Effector CD4-positive, alpha-beta T cell (primary cell): Measurements from ENCODE around the gene TTC7B.
"Not testable (repeated sequence)": the region's sequence is repeated elsewhere in the genome, so short reads cannot be mapped to it uniquely, and the experiment has no call there.

Source experiments
- DNase-seq: peaks from one replicate; pipeline ENCODE4 v3.0.0-alpha.2; 2020

TTC7B gene

GRCh38 chr14:90538095-90538494 is 278.1 kb downstream of the TTC7B start:
- DNase-seq, result no peak

- DNase-seq, result no peak
Observed at GRCh38 chr14:90536511-90537191, 279.6 kb downstream of the TTC7B start.

DNA sequence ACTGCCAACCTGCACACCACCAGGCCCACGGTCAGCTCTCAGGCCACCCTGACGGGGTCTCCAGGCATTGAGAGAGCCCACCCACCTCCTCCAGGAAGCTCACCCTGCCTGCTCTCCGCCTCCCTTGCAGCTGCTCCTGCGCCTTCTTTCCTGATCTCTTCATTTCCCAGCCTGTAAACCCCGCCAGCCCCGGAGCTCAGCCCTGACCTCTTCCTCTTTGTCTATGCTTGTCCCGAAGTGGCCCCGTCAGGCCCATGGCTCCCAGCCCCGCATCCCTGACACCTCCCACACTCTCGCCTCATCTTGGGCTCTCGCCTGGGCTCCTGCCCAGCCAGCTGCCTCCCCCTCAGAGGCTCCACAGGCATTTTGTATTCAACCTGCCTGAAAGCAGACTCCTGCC is 280.1 kb downstream of the TTC7B start:
- DNase-seq, result no peak

DNA sequence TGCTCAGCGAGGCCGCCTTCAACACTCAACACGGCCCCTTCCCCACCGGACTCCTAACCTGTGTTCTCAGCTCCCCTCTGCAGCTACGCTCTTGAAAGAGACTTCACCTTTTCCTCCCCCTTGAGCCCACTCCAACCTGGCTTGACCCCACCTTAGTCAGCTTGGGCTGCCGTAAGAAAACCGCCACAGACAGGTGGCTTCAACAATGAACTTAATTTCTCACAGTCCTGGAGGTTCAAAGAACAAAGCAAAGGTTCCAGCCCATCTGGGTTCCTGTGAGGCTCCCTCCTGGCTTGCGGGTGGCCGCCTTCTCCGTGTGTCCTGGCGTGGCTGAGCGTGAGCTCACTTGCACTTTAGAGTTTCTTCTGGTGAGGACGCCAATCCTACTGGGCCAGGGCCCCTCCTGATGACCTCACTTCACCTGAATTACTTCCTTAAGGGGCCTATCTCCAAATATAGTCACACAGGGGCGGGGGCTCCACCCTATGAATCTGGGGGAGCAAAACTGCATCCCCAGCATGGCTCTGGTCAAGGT is 280.6 kb downstream of the TTC7B start:
- DNase-seq, result no peak

GRCh38 chr14:90534838-90535555 is 281.2 kb downstream of the TTC7B start:
- DNase-seq, result no peak

DNA sequence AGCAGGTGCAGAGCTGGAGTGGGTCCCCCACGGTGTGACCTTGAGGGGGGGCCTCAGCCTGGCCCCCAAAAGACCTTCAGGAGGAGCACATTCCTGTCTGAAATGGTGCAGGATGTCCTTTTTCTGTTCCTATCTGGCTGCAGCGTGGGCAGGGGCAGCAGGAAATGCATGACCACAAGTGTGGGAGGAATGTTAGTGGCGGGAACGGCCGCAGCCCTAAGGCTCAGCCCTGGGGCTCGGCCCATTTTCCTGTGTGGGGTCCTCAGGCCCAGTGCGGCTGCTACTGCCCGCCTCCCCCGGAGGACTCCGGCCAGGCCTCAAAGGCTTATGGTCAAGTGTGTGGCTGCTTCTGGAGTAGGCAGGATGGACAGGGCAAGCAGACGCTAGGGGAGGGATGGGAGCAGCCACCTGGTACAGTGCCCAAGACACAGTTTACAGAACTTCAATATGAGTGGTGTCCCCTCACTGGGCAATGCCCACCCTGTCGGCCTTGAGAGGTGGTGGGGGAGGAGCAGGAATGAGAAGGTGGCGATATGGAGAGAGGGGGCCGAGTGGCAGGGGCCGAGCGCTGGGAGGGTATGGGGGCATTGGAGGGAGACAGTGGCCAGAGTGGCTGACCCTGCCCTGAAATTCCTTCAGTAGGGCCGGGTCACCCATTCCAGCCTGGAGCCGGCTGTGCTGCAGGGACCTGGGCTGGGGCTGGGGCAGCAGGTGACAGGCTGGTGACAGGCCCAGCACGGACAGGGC is 282.0 kb downstream of the TTC7B start:
- no peak for DNase-seq

- DNase-seq, result no peak
Observed at GRCh38 chr14:90533591-90534021, 282.6 kb downstream of the TTC7B start.

DNA sequence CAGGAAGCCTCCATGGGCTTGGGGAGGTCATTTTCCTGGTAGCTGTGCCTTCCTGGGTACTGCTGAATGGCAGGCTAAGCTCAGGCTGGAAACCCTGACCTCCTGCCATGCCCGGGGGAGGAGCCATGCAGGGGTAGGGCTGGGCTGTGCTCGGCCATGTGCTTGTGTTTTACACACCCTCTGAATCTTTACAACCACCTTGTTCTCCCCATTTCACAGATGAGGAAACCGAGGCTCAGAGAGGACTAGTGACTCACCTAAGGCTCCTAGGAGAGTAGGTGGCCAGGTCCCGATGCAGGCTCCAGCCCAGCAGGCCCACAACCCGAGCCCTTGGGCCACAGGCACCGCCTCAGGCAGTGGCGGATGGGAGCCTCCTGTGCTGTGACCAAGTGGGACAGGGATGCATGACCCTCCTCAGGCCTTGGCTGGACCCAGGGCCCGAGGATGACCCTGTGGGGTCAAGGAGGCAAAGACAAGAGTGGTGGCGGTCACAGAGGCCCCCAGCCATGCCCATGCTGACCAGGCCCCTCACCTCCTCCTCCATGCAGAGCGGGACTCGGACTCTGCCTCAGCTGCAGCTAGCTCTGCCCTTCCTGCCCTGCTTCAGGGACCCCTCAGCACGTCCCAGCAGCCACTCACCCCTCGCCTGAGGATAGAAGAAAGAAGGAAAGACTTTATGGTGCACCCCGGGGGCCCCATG is 283.3 kb downstream of the TTC7B start:
- no peak for DNase-seq

- no peak for DNase-seq
Observed at GRCh38 chr14:90531497-90531896, 284.7 kb downstream of the TTC7B start.

- DNase-seq, result no peak
Observed at GRCh38 chr14:90530523-90530922, 285.7 kb downstream of the TTC7B start.

- no peak for DNase-seq
Observed at GRCh38 chr14:90527978-90528377, 288.3 kb downstream of the TTC7B start.

- DNase-seq, result not testable (repeated sequence)
Observed at GRCh38 chr14:90526536-90526935, 289.7 kb downstream of the TTC7B start.

DNA sequence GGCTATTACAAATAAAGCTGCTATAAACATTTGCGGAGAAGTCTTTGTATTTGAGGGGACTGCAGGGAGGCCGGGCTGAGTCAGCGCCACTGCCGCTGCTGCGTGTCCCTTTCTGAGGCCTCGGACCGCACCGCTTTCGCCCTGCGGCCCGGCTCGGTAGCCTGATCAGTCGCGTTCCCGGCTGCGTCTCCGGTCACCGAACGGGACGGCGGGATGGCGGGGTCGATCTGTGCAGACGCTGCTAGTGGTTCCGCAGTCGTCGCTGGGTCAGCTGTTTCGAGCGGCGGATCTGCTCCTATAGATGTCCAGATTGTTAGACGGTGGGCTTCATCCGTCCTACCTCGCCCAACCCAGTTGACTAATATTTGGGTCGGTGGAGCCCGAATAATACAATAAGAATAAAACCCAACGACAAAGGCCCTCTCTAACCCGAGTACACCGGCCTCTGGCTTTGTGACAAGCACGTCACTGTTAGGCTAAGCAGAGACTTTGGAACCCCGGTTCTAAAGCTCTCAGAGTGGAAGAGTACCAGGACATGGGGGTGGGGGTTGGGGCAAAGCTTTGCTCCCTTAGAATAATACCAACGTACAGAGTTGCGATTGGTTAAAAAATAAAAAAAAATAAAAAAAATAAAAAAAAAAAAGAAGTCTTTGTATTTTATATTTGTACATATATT is 290.7 kb downstream of the TTC7B start:
- not testable (repeated sequence) for DNase-seq

- no peak for DNase-seq
Observed at GRCh38 chr14:90523961-90524875, 292.0 kb downstream of the TTC7B start.

- DNase-seq, result no peak
Observed at GRCh38 chr14:90523544-90523943, 292.7 kb downstream of the TTC7B start.

GRCh38 chr14:90522571-90523191 is 293.5 kb downstream of the TTC7B start:
- no peak for DNase-seq

DNA sequence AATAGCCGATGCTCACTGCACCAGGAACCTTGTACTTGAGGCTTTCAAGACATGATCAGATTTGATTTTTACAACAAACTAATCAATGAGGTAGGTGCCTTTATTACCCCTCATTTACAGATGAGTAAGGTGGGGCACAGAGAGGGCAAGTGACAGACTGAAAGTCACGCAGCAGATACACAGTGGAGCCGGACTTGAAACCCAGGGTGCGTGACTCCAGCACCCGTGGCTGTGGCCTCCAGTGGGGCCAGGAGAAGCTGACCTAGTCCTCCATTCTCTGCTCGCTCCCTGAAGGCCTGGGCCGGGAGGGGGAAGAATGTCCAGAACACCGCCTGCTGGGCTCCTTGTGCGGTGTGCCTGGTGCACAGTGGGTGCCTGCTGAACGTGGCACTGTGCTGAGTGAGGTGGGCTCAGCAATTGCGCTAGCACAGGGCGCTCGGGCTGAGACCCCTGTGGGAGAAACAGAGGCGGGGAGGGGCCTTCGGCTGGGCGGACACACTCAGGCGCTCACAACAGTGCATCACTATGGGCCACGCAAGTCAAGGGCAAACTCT is 294.2 kb downstream of the TTC7B start:
- DNase-seq, result no peak

DNA sequence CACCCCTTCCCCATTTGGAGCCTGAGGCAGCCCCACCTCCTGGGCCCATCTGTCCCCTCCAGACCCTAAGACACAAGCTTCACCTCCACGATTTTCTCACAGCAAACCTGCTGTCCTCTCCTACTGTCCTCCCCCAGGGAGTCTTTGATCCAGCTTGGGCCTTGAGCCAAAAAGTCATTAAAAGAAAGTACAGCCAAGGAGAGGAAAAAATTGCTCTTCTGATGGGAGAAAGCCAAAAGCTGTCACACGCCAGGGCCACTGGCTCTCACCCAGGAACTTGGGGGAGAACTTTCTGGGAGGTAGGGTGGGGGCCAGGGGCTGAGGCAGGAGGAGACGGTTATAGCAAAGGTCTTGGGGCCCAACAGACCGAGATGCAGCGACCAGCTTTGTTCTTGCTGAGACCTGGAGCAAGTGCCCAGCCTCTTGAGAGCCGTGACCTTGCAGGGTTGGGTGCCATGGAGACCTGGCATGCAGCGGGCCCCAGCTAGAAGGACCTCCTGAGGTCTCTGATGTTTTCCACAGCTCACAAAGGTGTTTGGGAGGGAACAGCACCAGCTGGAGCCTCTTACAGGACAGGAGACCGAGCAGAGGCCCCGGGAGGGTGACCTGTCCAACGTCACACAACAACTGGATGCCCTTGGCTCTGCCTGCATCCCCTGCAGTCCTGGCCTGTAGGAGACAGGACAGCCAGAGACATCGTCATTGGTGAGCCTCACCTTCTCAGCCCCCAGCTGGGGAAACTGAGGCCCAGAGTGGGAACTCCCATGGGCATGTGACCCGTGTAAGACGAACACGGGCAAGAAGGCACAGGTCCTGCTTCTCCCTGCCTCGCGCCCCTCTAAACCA is 294.9 kb downstream of the TTC7B start:
- no peak for DNase-seq

- DNase-seq, result no peak
Observed at GRCh38 chr14:90520326-90520725, 295.9 kb downstream of the TTC7B start.
